MM.1S (cell line): ENCODE results near the gene PRKAR1B.

Source experiments
- DNase-seq: peaks from one replicate; pipeline ENCODE4 v3.0.0-alpha.2; 2015
- H2AFZ ChIP-seq: fragments of 300-600 bp; sonication (generic); 2 replicates; pipeline ENCODE4 v1.6.0; 2016; ENCODE audit warnings: antibody characterized with exemption, low read length
- H3F3A ChIP-seq: fragments of 300-600 bp; sonication (generic); 2 replicates; pipeline ENCODE4 v1.6.1; 2016; ENCODE audit warnings: mild to moderate bottlenecking, antibody characterized with exemption, low read length, moderate library complexity, mixed read lengths; ENCODE audit not compliant: insufficient read depth
- H3K27ac ChIP-seq: fragments of 300-600 bp; sonication (generic); 2 replicates; pipeline ENCODE4 v1.5.1; 2016; ENCODE audit warnings: mild to moderate bottlenecking, low read length
- H3K27me3 ChIP-seq: fragments of 300-600 bp; sonication (generic); replicated peaks from 2 replicates; pipeline ENCODE4 v1.6.0; 2016; ENCODE audit warnings: low read length; ENCODE audit not compliant: insufficient read depth
- H3K36me3 ChIP-seq: fragments of 300-600 bp; sonication (generic); replicated peaks from 2 replicates; pipeline ENCODE4 v1.6.1; 2016; ENCODE audit warnings: mild to moderate bottlenecking, low read length, mixed read lengths; ENCODE audit not compliant: insufficient read depth
- H3K4me1 ChIP-seq: fragments of 300-600 bp; sonication (generic); 2 replicates; pipeline ENCODE4 v1.6.1; 2016; ENCODE audit warnings: low read length, mixed read lengths
- H3K4me2 ChIP-seq: fragments of 300-600 bp; sonication (generic); 2 replicates; pipeline ENCODE4 v1.6.0; 2016; ENCODE audit warnings: low read depth, low read length
- H3K4me3 ChIP-seq: fragments of 300-600 bp; sonication (generic); 2 replicates; pipeline ENCODE4 v1.5.1; 2016; ENCODE audit warnings: low read length, mixed read lengths
- H3K79me2 ChIP-seq: fragments of 300-600 bp; sonication (generic); 2 replicates; pipeline ENCODE4 v1.6.1; 2016; ENCODE audit warnings: mixed run types, low read length, mixed read lengths
- H3K9ac ChIP-seq: fragments of 300-600 bp; sonication (generic); 2 replicates; pipeline ENCODE4 v1.6.1; 2016; ENCODE audit warnings: low read length, mixed read lengths
- H3K9me2 ChIP-seq: fragments of 300-600 bp; sonication (generic); replicated peaks from 2 replicates; pipeline ENCODE4 v1.6.1; 2016; ENCODE audit warnings: mild to moderate bottlenecking, low read length, mixed read lengths; ENCODE audit not compliant: insufficient read depth
- H3K9me3 ChIP-seq: fragments of 300-600 bp; sonication (generic); replicated peaks from 2 replicates; pipeline ENCODE4 v1.6.1; 2016; ENCODE audit warnings: mild to moderate bottlenecking, low read length, mixed read lengths; ENCODE audit not compliant: insufficient read depth
- H4K20me1 ChIP-seq: fragments of 300-600 bp; sonication (generic); 2 replicates; pipeline ENCODE4 v1.6.1; 2016; ENCODE audit warnings: mild to moderate bottlenecking, low read length, moderate library complexity, mixed read lengths; ENCODE audit not compliant: insufficient read depth
- CTCF ChIP-seq: fragments of 300-600 bp; sonication (generic); IDR thresholded peaks from 2 replicates; pipeline ENCODE4 v1.5.1; 2016; ENCODE audit warnings: antibody characterized with exemption, low read length, mixed read lengths
- EZH2 ChIP-seq: fragments of 300-600 bp; sonication (generic); optimal IDR thresholded peaks from 2 replicates; pipeline ENCODE3; 2017; ENCODE audit warnings: low read depth, mild to moderate bottlenecking, antibody characterized with exemption, low read length, mixed read lengths
- EZH2phosphoT487 ChIP-seq: fragments of 300-600 bp; sonication (generic); IDR thresholded peaks from 2 replicates; pipeline ENCODE4 v1.6.1; 2018; ENCODE audit warnings: antibody characterized with exemption, low read length

Gene PRKAR1B

GRCh38 chr7:607938-608337 is 119.1 kb downstream of the PRKAR1B start:
- no peaks in the 10 kb centered on the region for H3K79me2 ChIP-seq
- H3K27ac ChIP-seq: no peak overlapping the region
- no peaks in the 10 kb centered on the region for H3F3A ChIP-seq
- TF ChIP-seq EZH2phosphoT487: no peak
- TF ChIP-seq EZH2: no peak
- TF ChIP-seq CTCF: no peak
- H3K27me3 ChIP-seq: no peaks in the 10 kb centered on the region
- no peak for DNase-seq
- no peaks in the 10 kb centered on the region for H3K9me2 ChIP-seq
- no peaks in the 10 kb centered on the region for H3K36me3 ChIP-seq
- H4K20me1 ChIP-seq: no peaks in the 10 kb centered on the region
- no peak overlapping the region for H3K4me3 ChIP-seq
- no peaks in the 10 kb centered on the region for H3K9me3 ChIP-seq
- no peaks in the 10 kb centered on the region for H3K4me1 ChIP-seq
- H2AFZ ChIP-seq: no peak overlapping the region
- H3K9ac ChIP-seq: no peak overlapping the region
- no peak overlapping the region for H3K4me2 ChIP-seq

- no peaks in the 10 kb centered on the region for H3F3A ChIP-seq
- no peak overlapping the region for H3K9ac ChIP-seq
- TF ChIP-seq EZH2: no peak
- TF ChIP-seq EZH2phosphoT487: no peak
- TF ChIP-seq CTCF: no peak
Measured at GRCh38 chr7:605661-606450, 121.2 kb downstream of the PRKAR1B start.

GRCh38 chr7:604884-605531 is 122.1 kb downstream of the PRKAR1B start:
- no peak overlapping the region for H3K27ac ChIP-seq
- H4K20me1 ChIP-seq: no peaks in the 10 kb centered on the region
- H2AFZ ChIP-seq: no peak overlapping the region
- no peak overlapping the region for H3K9ac ChIP-seq
- no peak for TF ChIP-seq CTCF
- TF ChIP-seq EZH2phosphoT487: no peak
- TF ChIP-seq EZH2: no peak
- no peaks in the 10 kb centered on the region for H3K36me3 ChIP-seq
- no peaks in the 10 kb centered on the region for H3F3A ChIP-seq
- H3K27me3 ChIP-seq: no peaks in the 10 kb centered on the region
- no peaks in the 10 kb centered on the region for H3K9me2 ChIP-seq
- H3K79me2 ChIP-seq: no peaks in the 10 kb centered on the region
- H3K4me1 ChIP-seq: no peaks in the 10 kb centered on the region
- no peaks in the 10 kb centered on the region for H3K9me3 ChIP-seq
- no peak overlapping the region for H3K4me2 ChIP-seq
- H3K4me3 ChIP-seq: no peak overlapping the region
- no peak for DNase-seq

More at GRCh38 chr7:605661-606450, 121.2 kb downstream of the PRKAR1B start:
- H2AFZ ChIP-seq: no peak overlapping the region
- no peaks in the 10 kb centered on the region for H3K36me3 ChIP-seq
- H3K79me2 ChIP-seq: no peaks in the 10 kb centered on the region
- H3K9me2 ChIP-seq: no peaks in the 10 kb centered on the region
- H3K27ac ChIP-seq: no peak overlapping the region
- DNase-seq: no peak
- no peak overlapping the region for H3K4me3 ChIP-seq
- no peaks in the 10 kb centered on the region for H3K9me3 ChIP-seq
- no peaks in the 10 kb centered on the region for H4K20me1 ChIP-seq
- no peak overlapping the region for H3K4me2 ChIP-seq
- no peaks in the 10 kb centered on the region for H3K27me3 ChIP-seq
- no peaks in the 10 kb centered on the region for H3K4me1 ChIP-seq
